SK-N-SH treated with all-trans-retinoic acid at 6 μM for 48 hours (cell line): ENCODE results near the gene CHRNA5.

Source experiments
- ATAC-seq: fragments of 200-7000 bp; cut with Tn5 transposase; 3 replicates; pipeline ENCODE4 v1.9.1; 2020; ENCODE audit warnings: mild to moderate bottlenecking, moderate library complexity
- ARNTL ChIP-seq: fragments of 450-650 bp; formaldehyde crosslinking; IDR thresholded peaks from 2 replicates; pipeline ENCODE4 v1.5.0; 2020; ENCODE audit warnings: low read depth, mild to moderate bottlenecking, moderate library complexity, borderline replicate concordance
- BACH2 ChIP-seq: fragments of 250-450 bp; sonication (Bioruptor Pico); IDR thresholded peaks from 2 replicates; pipeline ENCODE4 v1.9.0; 2021; ENCODE audit warnings: mild to moderate bottlenecking, borderline replicate concordance
- CREB5 ChIP-seq: fragments of 250-450 bp; sonication (Bioruptor Pico); IDR thresholded peaks from 2 replicates; pipeline ENCODE4 v1.5.1; 2020; ENCODE audit warnings: low read depth, mild to moderate bottlenecking, moderate library complexity
- CSRNP3 ChIP-seq: fragments of 250-450 bp; sonication (Bioruptor Pico); IDR thresholded peaks from 2 replicates; pipeline ENCODE4 v1.5.1; 2021; ENCODE audit warnings: mild to moderate bottlenecking, moderate library complexity
- GLIS3 ChIP-seq: fragments of 250-450 bp; sonication (Bioruptor Pico); IDR thresholded peaks from 2 replicates; pipeline ENCODE4 v1.5.0; 2020; ENCODE audit warnings: mild to moderate bottlenecking, moderate library complexity
- ISL1 ChIP-seq: fragments of 250-450 bp; sonication (Bioruptor Pico); IDR thresholded peaks from 2 replicates; pipeline ENCODE4 v2.1.2; 2022; ENCODE audit warnings: mild to moderate bottlenecking, moderate library complexity
- OSR1 ChIP-seq: fragments of 250-450 bp; sonication (Bioruptor Pico); IDR thresholded peaks from 2 replicates; pipeline ENCODE4 v1.8.0; 2022; ENCODE audit warnings: moderate library complexity, mild to moderate bottlenecking, inconsistent platforms
- PATZ1 ChIP-seq: fragments of 250-450 bp; sonication (Bioruptor Pico); IDR thresholded peaks from 2 replicates; pipeline ENCODE4 v1.8.0; 2020; ENCODE audit warnings: mild to moderate bottlenecking, moderate library complexity, borderline replicate concordance
- POU6F1 ChIP-seq: fragments of 250-450 bp; sonication (Bioruptor Pico); IDR thresholded peaks from 2 replicates; pipeline ENCODE4 v1.8.0; 2021; ENCODE audit warnings: low read depth, mild to moderate bottlenecking, moderate library complexity, borderline replicate concordance
- PPARA ChIP-seq: fragments of 250-450 bp; sonication (Bioruptor Pico); IDR thresholded peaks from 2 replicates; pipeline ENCODE4 v1.5.0; 2020; ENCODE audit warnings: mild to moderate bottlenecking, borderline replicate concordance
- RARB ChIP-seq: fragments of 250-450 bp; sonication (Bioruptor Pico); IDR thresholded peaks from 2 replicates; pipeline ENCODE4 v1.8.0; 2021; ENCODE audit warnings: mild to moderate bottlenecking, moderate library complexity
- TOX ChIP-seq: fragments of 250-450 bp; sonication (Bioruptor Pico); IDR thresholded peaks from 2 replicates; pipeline ENCODE4 v1.8.0; 2021; ENCODE audit warnings: mild to moderate bottlenecking, moderate library complexity, borderline replicate concordance
- ZFP3 ChIP-seq: fragments of 250-450 bp; sonication (Bioruptor Pico); IDR thresholded peaks from 2 replicates; pipeline ENCODE4 v1.5.0; 2020; ENCODE audit warnings: mild to moderate bottlenecking, moderate library complexity
- ZFP30 ChIP-seq: fragments of 450-650 bp; formaldehyde crosslinking; IDR thresholded peaks from 2 replicates; pipeline ENCODE4 v1.5.0; 2022; ENCODE audit warnings: mild to moderate bottlenecking, moderate library complexity
- ZNF70 ChIP-seq: fragments of 450-650 bp; formaldehyde crosslinking; IDR thresholded peaks from 2 replicates; pipeline ENCODE4 v1.5.0; 2020; ENCODE audit warnings: mild to moderate bottlenecking, moderate library complexity

CHRNA5 gene

GRCh38 chr15:78620021-78620526 lies 54.8 kb downstream of the CHRNA5 start:
- ATAC-seq, result peak; percentile 56
- TF ChIP-seq POU6F1, result no peak
- TF ChIP-seq GLIS3 (CRISPR knock-in tag), result no peak
- TF ChIP-seq ZFP3 (CRISPR knock-in tag), result no peak
- no peak for TF ChIP-seq ZNF70 (CRISPR knock-in tag)
- no peak for TF ChIP-seq CREB5 (CRISPR knock-in tag)
- no peak for TF ChIP-seq PPARA (CRISPR knock-in tag)
- no peak for TF ChIP-seq ZFP30 (CRISPR knock-in tag)
- no peak for TF ChIP-seq OSR1 (CRISPR knock-in tag)

- ATAC-seq, result peak; percentile 1; the same call in 1 of the 3 replicates
- TF ChIP-seq TOX (CRISPR knock-in tag) (no peak), CREB5 (CRISPR knock-in tag) (no peak), ISL1 (CRISPR knock-in tag) (no peak), ARNTL (CRISPR knock-in tag) (no peak), RARB (no peak)
Measured at GRCh38 chr15:78620527-78621421, 55.5 kb downstream of the CHRNA5 start, which contains the start of gene CHRNA3. Gene CHRNA3, minus strand, starts transcription at chr15:78620996. Its CDS starts 202 bp downstream, at chr15:78620794.

- TF ChIP-seq ZNF70 (CRISPR knock-in tag), result peak; percentile 56; the same call in 1 of the 2 replicates
- no peak for TF ChIP-seq BACH2 (CRISPR knock-in tag)
- TF ChIP-seq, all 23 proteins: peak for 1
- ATAC-seq, result no peak
Measured at GRCh38 chr15:78621810-78622402, 56.6 kb downstream of the CHRNA5 start.

- TF ChIP-seq CSRNP3, result no peak
- TF ChIP-seq CREB5 (CRISPR knock-in tag), result no peak
- TF ChIP-seq PATZ1, result no peak
- no peak for TF ChIP-seq BACH2 (CRISPR knock-in tag)
- ATAC-seq, result no peak
Measured at GRCh38 chr15:78623786-78624497, 58.6 kb downstream of the CHRNA5 start.
